ENCODE results near the gene SMCHD1. TPM values are rescaled to one million over a fixed set of nuclear protein-coding genes. Genes with fewer than 3 reads are reported as not detected.
A peak's percentile ranks its signal among the peaks of the same experiment; 100 is the strongest.

Gene SMCHD1
- total and polyA plus RNA-seq, 10 of the 15 experiments (the other 5 are each of a cell fraction or from before 2014, with no cell fraction given) = 6.0 to 110 (median 48.0) TPM

GRCh38 chr18:2655178-2655953, at the start of gene SMCHD1 (continued):
- TF ChIP-seq MLLT1 (IDR thresholded peaks at IDR 0.05) = 0 out of 2 replicates have a peak, but pooled peaks have one; percentile 41
- no peak for TF ChIP-seq STAT3 (IDR thresholded peaks at IDR 0.05; ENCODE audit: low read depth, low read length)
- peak; percentile 84 for TF ChIP-seq CREM (IDR thresholded peaks at IDR 0.05; ENCODE audit: low read depth)
- TF ChIP-seq TARDBP (IDR thresholded peaks at IDR 0.05; ENCODE audit: borderline replicate concordance) = no peak
- TF ChIP-seq HDAC2 (IDR thresholded peaks at IDR 0.05) = no peak
- no peak for TF ChIP-seq STAT1 (conservative IDR thresholded peaks at IDR 0.05)
- peak; percentile 48; the same call in 1 of the 2 replicates for TF ChIP-seq ZBTB11 (CRISPR knock-in tag; IDR thresholded peaks at IDR 0.05)
- peak; percentile 88 for TF ChIP-seq NR2C1 (IDR thresholded peaks at IDR 0.05)
- TF ChIP-seq, protein P1, sequence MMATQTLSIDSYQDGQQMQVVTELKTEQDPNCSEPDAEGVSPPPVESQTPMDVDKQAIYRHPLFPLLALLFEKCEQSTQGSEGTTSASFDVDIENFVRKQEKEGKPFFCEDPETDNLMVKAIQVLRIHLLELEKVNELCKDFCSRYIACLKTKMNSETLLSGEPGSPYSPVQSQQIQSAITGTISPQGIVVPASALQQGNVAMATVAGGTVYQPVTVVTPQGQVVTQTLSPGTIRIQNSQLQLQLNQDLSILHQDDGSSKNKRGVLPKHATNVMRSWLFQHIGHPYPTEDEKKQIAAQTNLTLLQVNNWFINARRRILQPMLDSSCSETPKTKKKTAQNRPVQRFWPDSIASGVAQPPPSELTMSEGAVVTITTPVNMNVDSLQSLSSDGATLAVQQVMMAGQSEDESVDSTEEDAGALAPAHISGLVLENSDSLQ (IDR thresholded peaks at IDR 0.05) = no peak
- TF ChIP-seq YY1 (IDR thresholded peaks at IDR 0.05; ENCODE audit: low read depth, low read length) = no peak
- no peak for TF ChIP-seq USF1 (IDR thresholded peaks at IDR 0.05; ENCODE audit: borderline replicate concordance, extremely low read length, insufficient read depth, low read depth, low read length)
- peak; percentile 72 for TF ChIP-seq MXI1 (IDR thresholded peaks at IDR 0.05; ENCODE audit: low read depth, low read length)
- no peak; the same call in 1 of the 2 replicates for TF ChIP-seq CHD2 (IDR thresholded peaks at IDR 0.05; ENCODE audit: borderline replicate concordance, low read depth, low read length)
- TF ChIP-seq HDAC6 (IDR thresholded peaks at IDR 0.05; ENCODE audit: unreplicated experiment) = no peak
- no peak for TF ChIP-seq FOXM1 (IDR thresholded peaks at IDR 0.05; ENCODE audit: low read depth, low read length)
- TF ChIP-seq RB1 (IDR thresholded peaks at IDR 0.05; ENCODE audit: borderline replicate concordance) = peak; percentile 62; the same call in 1 of the 2 replicates
- TF ChIP-seq ZNF384 (IDR thresholded peaks at IDR 0.05; ENCODE audit: borderline replicate concordance, low read depth, low read length) = no peak
- peak; percentile 27; the same call in 1 of the 2 replicates for TF ChIP-seq TCF12 (IDR thresholded peaks at IDR 0.05; ENCODE audit: low read depth, low read length)
- TF ChIP-seq SMC3 (IDR thresholded peaks at IDR 0.05; ENCODE audit: borderline replicate concordance, low read length) = no peak
- TF ChIP-seq CHD1 (IDR thresholded peaks at IDR 0.05; ENCODE audit: low read depth, low read length) = no peak
- TF ChIP-seq NRF1 (conservative IDR thresholded peaks at IDR 0.05; ENCODE audit: low read depth, low read length) = no peak
- peak; percentile 73 for TF ChIP-seq ZNF24 (IDR thresholded peaks at IDR 0.05)
- no peak for TF ChIP-seq ZNF217 (IDR thresholded peaks at IDR 0.05)
- TF ChIP-seq DPF2 (IDR thresholded peaks at IDR 0.05) = no peak
